Lung (tissue), 12 donors: ENCODE measurements around the gene ACYP2. TPM values are rescaled to one million over a fixed set of nuclear protein-coding genes. Genes with fewer than 3 reads are reported as not detected.

Experiments
- ATAC-seq: fragments of 200-7000 bp; cut with Tn5 transposase; one replicate; pipeline ENCODE4 v1.9.1; 2020; ENCODE audit warnings: moderate number of reproducible peaks; ENCODE audit not compliant: insufficient read depth, low FRiP score
- DNase-seq, 3 donors: peaks; one replicate each; pipeline ENCODE4 v3.0.0-alpha.2; 2013 to 2017
- H3K27ac ChIP-seq, 2 donors: one replicate each; pipeline ENCODE4 v1.5.1; 2013; ENCODE audit warnings: mild to moderate bottlenecking in 2 of 2, moderate library complexity in 2 of 2, control low read depth in 1 of 2, inconsistent platforms in 1 of 2, low read depth in 1 of 2, low read length in 1 of 2
- H3K27me3 ChIP-seq, 3 donors: one replicate each; pipeline ENCODE4 v1.5.1; 2013; ENCODE audit warnings: low read length in 2 of 3; ENCODE audit not compliant: control insufficient read depth in 3 of 3, insufficient read depth in 3 of 3
- H3K36me3 ChIP-seq, 4 donors: one replicate each; pipeline ENCODE4 v1.5.1; 2013; ENCODE audit warnings: low read length in 4 of 4, mild to moderate bottlenecking in 1 of 4, moderate library complexity in 1 of 4; ENCODE audit not compliant: control insufficient read depth in 4 of 4, insufficient read depth in 4 of 4
- H3K4me1 ChIP-seq, 5 donors: one replicate each; pipeline ENCODE4 v1.5.1; 2013; ENCODE audit warnings: low read length in 5 of 5, mild to moderate bottlenecking in 2 of 5, moderate library complexity in 1 of 5; ENCODE audit not compliant: control insufficient read depth in 5 of 5, insufficient read depth in 5 of 5
- H3K4me3 ChIP-seq: one replicate; pipeline ENCODE4 v1.5.1; 2013; ENCODE audit warnings: mild to moderate bottlenecking, control low read depth, moderate library complexity
- H3K9ac ChIP-seq, 2 donors: one replicate each; pipeline ENCODE4 v1.5.1; 2013; ENCODE audit warnings: low read length in 2 of 2, control low read depth in 1 of 2; ENCODE audit not compliant: insufficient read depth in 1 of 2
- H3K9me3 ChIP-seq, 4 donors: one replicate each; pipeline ENCODE4 v1.5.1; 2013; ENCODE audit warnings: low read length in 3 of 4, mild to moderate bottlenecking in 1 of 4, moderate library complexity in 1 of 4; ENCODE audit not compliant: control insufficient read depth in 4 of 4, insufficient read depth in 3 of 4
- CTCF ChIP-seq: IDR thresholded peaks from 2 replicates; pipeline ENCODE4 v1.5.1; 2012; ENCODE audit warnings: mild to moderate bottlenecking; ENCODE audit errors: control extremely low read depth, extremely low read depth
- WGBS, 2 donors: extraction: QIAGEN DNeasy Blood & Tissue Kit; methylation state at CpG; one replicate each; pipeline ENCODE4 v1.1.7; 2013; 5-methylcytosine and 5-hydroxymethylcytosine counted together
- polyA plus RNA-seq, 2 donors: library from polyadenylated mRNA; stranded (reverse); fragments of 200-250 nt; gene quantifications; one replicate each; pipeline ENCODE4 v1.2.1, GENCODE V29; 2013
- total RNA-seq, 2 donors: library from RNA; depleted of rRNA in 1 of 2; stranded (reverse); fragments of >200 nt in 1 of 2; gene quantifications; one replicate each; pipeline ENCODE4 v1.2.1, GENCODE V29; 2014 to 2021
- donor health status: control.
- donor health status: control.
- donor health status: Bipolar disorder and iron deficiency.
- donor health status: healthy.
- donor health status: DM: yes; HTN: yes; CAD: no.

ACYP2 gene
- total and polyA plus RNA-seq, 4 donors, result 13.2 to 23.7 (median 18.0) TPM

- Histone ChIP-seq H3K4me3 (no peak overlapping the region), H3K27me3 (no peaks in the 10 kb centered on the region), H3K27ac (no peak overlapping the region), H3K9me3 (no peaks in the 10 kb centered on the region), H3K4me1 (peaks cover 0 to 9% (median 3%) of the 10 kb centered on the region in 5 donors), H3K9ac (no peak overlapping the region), H3K36me3 (no peaks in the 10 kb centered on the region)
- WGBS, 2 donors, result 77 to 79% methylated on average over 1 of the region's 1 CpG
- TF ChIP-seq CTCF, result no peak
- DNase-seq (no peak), ATAC-seq (no peak)
Observed at GRCh38 chr2:54164106-54164505, 48.7 kb downstream of the ACYP2 start.

- peaks cover 0 to 9% (median 3%) of the 10 kb centered on the region in 5 donors for H3K4me1 ChIP-seq
- ATAC-seq (no peak), DNase-seq (no peak)
- H3K9me3 ChIP-seq, result no peaks in the 10 kb centered on the region
- H3K4me3 ChIP-seq, result no peak overlapping the region
- no peaks in the 10 kb centered on the region for H3K36me3 ChIP-seq
- TF ChIP-seq CTCF, result no peak
- no peaks in the 10 kb centered on the region for H3K27me3 ChIP-seq
- H3K27ac ChIP-seq, result no peak overlapping the region
- WGBS, 2 donors, result 97 to 98% methylated on average over 3 of the region's 3 CpGs
- H3K9ac ChIP-seq, result no peak overlapping the region
Observed at GRCh38 chr2:54166121-54166773, 50.8 kb downstream of the ACYP2 start.

- Histone ChIP-seq H3K4me1 (no peaks in the 10 kb centered on the region), H3K9me3 (no peaks in the 10 kb centered on the region), H3K27ac (no peak overlapping the region), H3K27me3 (no peaks in the 10 kb centered on the region), H3K4me3 (no peak overlapping the region), H3K36me3 (no peaks in the 10 kb centered on the region), H3K9ac (no peak overlapping the region)
- DNase-seq, result peak; percentile 77 to 85 (median 84)
- peak; percentile 41 for ATAC-seq
- peak; percentile 48 for TF ChIP-seq CTCF
- 26 to 65% methylated on average over 2 of the region's 2 CpGs for WGBS, 2 donors
Observed at GRCh38 chr2:54176577-54176976, 61.2 kb downstream of the ACYP2 start.

GRCh38 chr2:54183281-54183680 is 67.9 kb downstream of the ACYP2 start:
- Histone ChIP-seq H3K36me3 (no peaks in the 10 kb centered on the region), H3K27me3 (no peaks in the 10 kb centered on the region), H3K9me3 (no peaks in the 10 kb centered on the region), H3K4me3 (no peak overlapping the region), H3K27ac (no peak overlapping the region), H3K9ac (no peak overlapping the region), H3K4me1 (peaks cover 0 to 4% (median 0%) of the 10 kb centered on the region in 5 donors)
- no peak for TF ChIP-seq CTCF
- 91 to 98% methylated on average over 3 of the region's 3 CpGs for WGBS, 2 donors
- DNase-seq (peak in 2 of 3 donors; percentile 19 to 39), ATAC-seq (no peak)
